Gastrocnemius medialis (tissue), 4 donors: ENCODE measurements around the gene TFDP1.

Experiments used
- POLR2A ChIP-seq, 2 donors: fragments of 450-650 bp; IDR thresholded peaks; one replicate each; pipeline ENCODE4 v1.6.1; 2017; ENCODE audit warnings: antibody characterized with exemption in 2 of 2, mild to moderate bottlenecking in 2 of 2, moderate library complexity in 2 of 2
- TF ChIP-seq, protein P1 (sequence below), 5 experiments: fragments of 450-650 bp in 3 of 5; fragments of 200-600 bp in 2 of 5; sonication (generic) in 2 of 5; IDR thresholded peaks in 4 of 5; conservative IDR thresholded peaks in 1 of 5; 1 replicate in 4 of 5; 2 replicates in 1 of 5; pipeline ENCODE4 v1.5.1; 2016 to 2019; ENCODE audit warnings: antibody characterized with exemption in 5 of 5, mild to moderate bottlenecking in 3 of 5, moderate library complexity in 3 of 5

DNA sequence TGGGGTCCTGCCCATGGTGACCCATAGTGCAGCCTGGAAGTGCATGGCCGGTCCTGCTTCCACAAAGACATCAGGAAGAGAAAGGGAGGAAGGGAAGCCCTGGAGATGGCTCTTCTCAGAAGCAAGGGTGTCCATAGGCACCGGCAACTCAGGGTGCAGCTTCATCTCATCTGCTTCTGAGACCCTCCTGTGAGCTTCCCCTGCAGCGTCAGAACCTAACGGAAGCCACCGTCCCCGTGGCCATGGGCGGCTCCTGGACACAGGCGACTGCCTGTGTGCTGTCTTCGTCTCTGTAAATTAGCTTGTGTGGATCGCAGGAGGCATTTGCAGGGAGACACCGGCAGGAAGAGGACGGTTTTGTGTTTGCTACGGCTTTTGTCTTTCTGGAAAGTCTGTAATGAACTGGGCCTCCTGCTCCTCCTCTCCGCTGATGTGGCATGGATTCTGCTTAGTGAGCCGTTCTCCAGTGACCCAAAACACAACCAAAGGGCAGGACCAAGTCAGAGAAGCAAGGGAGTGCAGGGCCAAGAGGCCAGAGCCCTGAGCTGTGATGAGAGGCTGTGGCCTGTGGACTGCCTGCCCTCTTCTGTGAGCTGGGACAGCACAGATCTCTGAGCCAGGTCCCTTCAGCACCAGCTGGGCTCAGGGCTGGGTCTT lies 70.9 kb downstream of the TFDP1 start:
- TF ChIP-seq POLR2A (IDR thresholded peaks at IDR 0.05), result no peak
- TF ChIP-seq, protein P1, sequence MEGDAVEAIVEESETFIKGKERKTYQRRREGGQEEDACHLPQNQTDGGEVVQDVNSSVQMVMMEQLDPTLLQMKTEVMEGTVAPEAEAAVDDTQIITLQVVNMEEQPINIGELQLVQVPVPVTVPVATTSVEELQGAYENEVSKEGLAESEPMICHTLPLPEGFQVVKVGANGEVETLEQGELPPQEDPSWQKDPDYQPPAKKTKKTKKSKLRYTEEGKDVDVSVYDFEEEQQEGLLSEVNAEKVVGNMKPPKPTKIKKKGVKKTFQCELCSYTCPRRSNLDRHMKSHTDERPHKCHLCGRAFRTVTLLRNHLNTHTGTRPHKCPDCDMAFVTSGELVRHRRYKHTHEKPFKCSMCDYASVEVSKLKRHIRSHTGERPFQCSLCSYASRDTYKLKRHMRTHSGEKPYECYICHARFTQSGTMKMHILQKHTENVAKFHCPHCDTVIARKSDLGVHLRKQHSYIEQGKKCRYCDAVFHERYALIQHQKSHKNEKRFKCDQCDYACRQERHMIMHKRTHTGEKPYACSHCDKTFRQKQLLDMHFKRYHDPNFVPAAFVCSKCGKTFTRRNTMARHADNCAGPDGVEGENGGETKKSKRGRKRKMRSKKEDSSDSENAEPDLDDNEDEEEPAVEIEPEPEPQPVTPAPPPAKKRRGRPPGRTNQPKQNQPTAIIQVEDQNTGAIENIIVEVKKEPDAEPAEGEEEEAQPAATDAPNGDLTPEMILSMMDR (IDR thresholded peaks at IDR 0.05 in 4 of 5, conservative IDR thresholded peaks at IDR 0.05 in 1 of 5), result no peak
